Neutrophil (primary cell): ENCODE data around the gene ACACA.

Experiments used
- H3K27ac ChIP-seq: fragments of 200-600 bp; sonication (generic); 2 replicates; pipeline ENCODE4 v1.5.1; 2016; ENCODE audit warnings: mild to moderate bottlenecking, moderate library complexity
- H3K27me3 ChIP-seq: fragments of 200-600 bp; sonication (generic); 2 replicates; pipeline ENCODE4 v1.6.0; 2016; ENCODE audit warnings: mild to moderate bottlenecking
- H3K36me3 ChIP-seq: fragments of 200-600 bp; sonication (generic); 2 replicates; pipeline ENCODE4 v1.5.1; 2017
- H3K4me1 ChIP-seq, 2 experiments: fragments of 200-600 bp in 1 of 2; sonication (generic) in 1 of 2; 1 replicate in 1 of 2; 2 replicates in 1 of 2; pipeline versions ENCODE4 v1.5.1 to v1.6.1; 2013 to 2016; ENCODE audit warnings: low read depth in 1 of 2, low read length in 1 of 2, mild to moderate bottlenecking in 1 of 2, moderate library complexity in 1 of 2; ENCODE audit not compliant: control insufficient read depth in 1 of 2, insufficient read depth in 1 of 2
- H3K4me3 ChIP-seq, 2 experiments: fragments of 200-600 bp in 1 of 2; sonication (generic) in 1 of 2; 1 replicate in 1 of 2; 2 replicates in 1 of 2; pipeline ENCODE4 v1.5.1; 2013 to 2016; ENCODE audit warnings: low read depth in 1 of 2, low read length in 1 of 2, mild to moderate bottlenecking in 1 of 2, moderate library complexity in 1 of 2
- H3K9me3 ChIP-seq: fragments of 200-600 bp; sonication (generic); 2 replicates; pipeline ENCODE4 v1.5.1; 2016
- CTCF ChIP-seq: fragments of 200-600 bp; sonication (generic); IDR thresholded peaks from 2 replicates; pipeline ENCODE4 v1.5.1; 2016; ENCODE audit warnings: antibody characterized with exemption

The ACACA gene

GRCh38 chr17:37234106-37234505 is 172.5 kb downstream of the ACACA start:
- Histone ChIP-seq H3K36me3 (no peaks in the 10 kb centered on the region), H3K27ac (no peak overlapping the region), H3K27me3 (no peaks in the 10 kb centered on the region), H3K4me3 (no peak overlapping the region), H3K4me1 (no peaks in the 10 kb centered on the region), H3K9me3 (no peaks in the 10 kb centered on the region)
- TF ChIP-seq CTCF, result no peak

- Histone ChIP-seq H3K36me3 (no peaks in the 10 kb centered on the region), H3K9me3 (no peaks in the 10 kb centered on the region), H3K4me1 (no peaks in the 10 kb centered on the region), H3K27me3 (no peaks in the 10 kb centered on the region), H3K27ac (no peak overlapping the region), H3K4me3 (no peak overlapping the region)
- no peak for TF ChIP-seq CTCF
These were observed 173.6 kb downstream of the ACACA start for GRCh38 chr17:37233036-37233435.

DNA sequence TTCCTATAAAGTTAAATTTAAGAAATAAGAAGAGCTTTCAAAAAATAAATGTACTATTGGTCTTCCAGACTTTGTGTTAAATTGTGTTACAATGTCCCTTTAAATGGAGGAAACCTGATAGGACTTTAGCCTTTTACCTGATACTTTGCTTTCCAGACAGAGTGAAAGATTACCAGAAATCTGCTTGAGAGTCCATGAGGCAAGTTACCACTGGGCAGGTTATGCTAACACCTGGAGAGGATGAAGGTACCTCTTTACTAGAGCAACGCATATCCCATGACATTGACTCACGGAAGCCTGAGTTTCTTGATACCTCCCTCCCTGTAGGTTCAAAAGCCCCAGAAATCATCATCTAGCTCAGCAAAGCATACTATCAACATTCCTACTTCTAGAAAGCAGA is 174.7 kb downstream of the ACACA start:
- no peaks in the 10 kb centered on the region for H3K4me1 ChIP-seq

GRCh38 chr17:37230633-37231032 is 176.0 kb downstream of the ACACA start:
- Histone ChIP-seq H3K4me3 (no peak overlapping the region), H3K27ac (no peak overlapping the region), H3K36me3 (no peaks in the 10 kb centered on the region), H3K27me3 (no peaks in the 10 kb centered on the region), H3K4me1 (no peaks in the 10 kb centered on the region), H3K9me3 (no peaks in the 10 kb centered on the region)
- TF ChIP-seq CTCF, result no peak

More for the DNA sequence above, 174.7 kb downstream of the ACACA start:
- H3K27me3 ChIP-seq, result no peaks in the 10 kb centered on the region
- H3K9me3 ChIP-seq, result no peaks in the 10 kb centered on the region
- H3K4me3 ChIP-seq, result no peak overlapping the region
- TF ChIP-seq CTCF, result no peak
- no peak overlapping the region for H3K27ac ChIP-seq
- H3K36me3 ChIP-seq, result no peaks in the 10 kb centered on the region

DNA sequence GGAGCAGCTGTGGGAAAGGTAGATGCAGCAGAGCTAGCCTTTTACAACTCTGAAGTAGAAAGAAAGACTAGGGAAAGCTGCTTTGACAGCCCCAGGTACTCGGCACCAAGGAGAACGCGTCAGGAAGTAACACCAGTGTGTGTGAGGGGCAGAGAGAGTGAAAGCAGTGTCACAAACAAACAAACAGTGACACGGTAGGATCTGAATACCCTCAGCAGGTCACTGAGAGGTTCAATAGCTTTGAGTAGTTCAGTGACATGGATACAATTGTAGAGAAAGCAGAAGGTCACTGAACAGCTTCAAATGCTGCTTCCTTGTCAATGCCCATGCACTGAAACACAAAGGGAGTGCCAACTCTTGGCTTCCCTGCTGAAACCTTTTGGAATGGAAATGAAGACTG is 181.2 kb downstream of the ACACA start:
- Histone ChIP-seq H3K27ac (no peak overlapping the region), H3K27me3 (no peaks in the 10 kb centered on the region), H3K36me3 (peaks cover 6% of the 10 kb centered on the region), H3K4me1 (no peaks in the 10 kb centered on the region), H3K4me3 (no peak overlapping the region), H3K9me3 (no peaks in the 10 kb centered on the region)
- TF ChIP-seq CTCF, result no peak

DNA sequence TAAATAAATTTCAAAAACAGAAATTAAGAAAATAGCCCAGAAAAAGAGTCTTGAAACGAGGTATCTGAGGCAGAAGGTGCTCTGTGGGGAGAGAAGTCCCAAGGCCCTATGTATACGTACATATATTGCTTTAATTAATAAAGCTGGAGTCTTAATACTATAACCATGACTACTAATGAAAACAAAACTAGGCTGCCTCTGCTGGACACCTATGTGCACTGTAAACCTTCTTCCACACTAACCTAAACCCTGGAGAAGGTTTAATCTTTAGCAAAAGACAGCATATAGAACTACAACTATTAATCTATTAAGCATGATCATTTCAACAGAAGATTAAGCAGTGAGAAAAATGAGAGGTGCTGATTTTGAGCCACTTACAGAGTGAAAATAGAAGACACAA is 184.8 kb downstream of the ACACA start:
- no peaks in the 10 kb centered on the region for H3K4me1 ChIP-seq

More for the DNA sequence above, 184.8 kb downstream of the ACACA start:
- no peaks in the 10 kb centered on the region for H3K9me3 ChIP-seq
- H3K27me3 ChIP-seq, result no peaks in the 10 kb centered on the region
- peaks cover 6% of the 10 kb centered on the region for H3K36me3 ChIP-seq
- H3K4me3 ChIP-seq, result no peak overlapping the region
- H3K27ac ChIP-seq, result no peak overlapping the region
- no peak for TF ChIP-seq CTCF
